ENCODE results near the gene DUOXA2.

DNA sequence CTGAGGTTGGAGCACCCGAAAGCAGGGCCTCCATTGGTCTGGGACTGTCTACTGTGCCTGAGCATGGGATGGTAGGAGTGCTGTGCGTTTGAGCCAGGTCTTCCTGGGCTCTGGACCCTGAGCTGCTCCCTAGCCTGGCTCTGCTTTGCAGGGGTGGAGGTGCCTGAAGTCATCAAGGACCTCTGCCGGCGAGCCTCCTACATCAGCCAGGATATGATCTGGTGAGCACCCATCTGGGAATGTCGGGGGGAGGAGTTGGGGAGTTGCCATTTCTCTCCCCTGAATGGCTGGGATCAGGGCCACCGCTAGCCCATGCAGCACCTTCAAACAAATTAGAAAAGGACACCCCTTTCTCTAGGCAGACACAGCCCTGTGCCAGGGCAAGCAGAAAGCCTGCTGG, 36.4 kb downstream of the DUOXA2 start:
- TF ChIP-seq POLR2AphosphoS5 (IDR thresholded peaks at IDR 0.05): no peak
- TF ChIP-seq, protein P1, sequence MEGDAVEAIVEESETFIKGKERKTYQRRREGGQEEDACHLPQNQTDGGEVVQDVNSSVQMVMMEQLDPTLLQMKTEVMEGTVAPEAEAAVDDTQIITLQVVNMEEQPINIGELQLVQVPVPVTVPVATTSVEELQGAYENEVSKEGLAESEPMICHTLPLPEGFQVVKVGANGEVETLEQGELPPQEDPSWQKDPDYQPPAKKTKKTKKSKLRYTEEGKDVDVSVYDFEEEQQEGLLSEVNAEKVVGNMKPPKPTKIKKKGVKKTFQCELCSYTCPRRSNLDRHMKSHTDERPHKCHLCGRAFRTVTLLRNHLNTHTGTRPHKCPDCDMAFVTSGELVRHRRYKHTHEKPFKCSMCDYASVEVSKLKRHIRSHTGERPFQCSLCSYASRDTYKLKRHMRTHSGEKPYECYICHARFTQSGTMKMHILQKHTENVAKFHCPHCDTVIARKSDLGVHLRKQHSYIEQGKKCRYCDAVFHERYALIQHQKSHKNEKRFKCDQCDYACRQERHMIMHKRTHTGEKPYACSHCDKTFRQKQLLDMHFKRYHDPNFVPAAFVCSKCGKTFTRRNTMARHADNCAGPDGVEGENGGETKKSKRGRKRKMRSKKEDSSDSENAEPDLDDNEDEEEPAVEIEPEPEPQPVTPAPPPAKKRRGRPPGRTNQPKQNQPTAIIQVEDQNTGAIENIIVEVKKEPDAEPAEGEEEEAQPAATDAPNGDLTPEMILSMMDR (IDR thresholded peaks at IDR 0.05): no peak

Data from stomach (tissue), 4 donors.